Stimulated activated naive B cell treated with anti-CD40 and anti-IgM and Interleukin-4, amounts not matched to agents 10 μg/mL and 1 μg/mL and 100 μg/mL, for 72 hours (primary cell): Measurements from ENCODE around the gene RILPL2.
A peak's percentile ranks its signal among the peaks of the same experiment; 100 is the strongest.
"Not testable (repeated sequence)": the region's sequence is repeated elsewhere in the genome, so short reads cannot be mapped to it uniquely, and the experiment has no call there.

Source experiments
- ATAC-seq, 2 donors: fragments of 150-1000 bp; cut with Tn5 transposase; replicated peaks; 2 replicates each; pipeline ENCODE4 v1.10.0; 2021; ENCODE audit warnings: moderate library complexity in 1 of 2
- DNase-seq: peaks from one replicate; pipeline ENCODE4 v3.0.0; 2021
- H3K27ac Mint-ChIP-seq: one replicate; pipeline ENCODE4 v1.8.0; 2022; ENCODE audit warnings: mild to moderate bottlenecking, mixed read lengths
- H3K27me3 Mint-ChIP-seq, 2 donors: one replicate each; pipeline ENCODE4 v1.8.0; 2022; ENCODE audit warnings: mixed read lengths in 2 of 2
- H3K36me3 Mint-ChIP-seq, 2 donors: one replicate each; pipeline ENCODE4 v1.8.0; 2022; ENCODE audit warnings: mixed read lengths in 2 of 2, mild to moderate bottlenecking in 1 of 2
- H3K4me1 Mint-ChIP-seq, 2 donors: one replicate each; pipeline ENCODE4 v1.8.0; 2022; ENCODE audit warnings: mixed read lengths in 2 of 2, mild to moderate bottlenecking in 1 of 2
- H3K4me3 Mint-ChIP-seq, 2 donors: one replicate each; pipeline ENCODE4 v1.8.0; 2022; ENCODE audit warnings: mild to moderate bottlenecking in 2 of 2, mixed read lengths in 2 of 2, moderate library complexity in 1 of 2
- H3K9me3 Mint-ChIP-seq, 2 donors: one replicate each; pipeline ENCODE4 v1.8.0; 2022; ENCODE audit warnings: mixed read lengths in 2 of 2, mild to moderate bottlenecking in 1 of 2

RILPL2 gene

DNA sequence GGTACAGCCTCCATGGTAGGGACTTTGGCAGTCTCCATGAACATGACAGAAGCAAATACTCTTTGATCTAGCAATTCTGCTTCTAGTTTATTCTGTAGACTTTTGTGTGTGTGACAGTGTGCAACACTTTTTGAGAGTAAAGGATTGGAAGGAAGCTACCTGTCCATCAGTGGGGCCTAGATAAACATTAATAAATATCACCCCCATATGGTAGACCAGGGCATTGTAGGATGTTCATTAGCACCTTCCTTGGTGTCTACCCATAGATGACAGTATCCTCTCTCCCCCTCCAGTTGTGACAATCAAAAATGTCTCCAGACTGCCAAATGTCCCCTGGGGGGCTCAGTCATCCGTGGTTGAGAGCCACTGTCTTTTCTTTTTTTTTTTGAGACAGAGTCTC is 32.3 kb upstream of the RILPL2 start:
- DNase-seq (peak; percentile 23), ATAC-seq (peak; percentile 91 to 96)
- peak overlapping the region in 1 of 2 donors; percentile 16 for H3K4me3 Mint-ChIP-seq
- no peaks in the 10 kb centered on the region for H3K9me3 Mint-ChIP-seq
- peaks cover 22 to 33% of the 10 kb centered on the region in 2 donors for H3K36me3 Mint-ChIP-seq
- H3K4me1 Mint-ChIP-seq = peaks cover 12 to 13% of the 10 kb centered on the region in 2 donors
- H3K27ac Mint-ChIP-seq = no peak overlapping the region
- H3K27me3 Mint-ChIP-seq = no peaks in the 10 kb centered on the region

DNA sequence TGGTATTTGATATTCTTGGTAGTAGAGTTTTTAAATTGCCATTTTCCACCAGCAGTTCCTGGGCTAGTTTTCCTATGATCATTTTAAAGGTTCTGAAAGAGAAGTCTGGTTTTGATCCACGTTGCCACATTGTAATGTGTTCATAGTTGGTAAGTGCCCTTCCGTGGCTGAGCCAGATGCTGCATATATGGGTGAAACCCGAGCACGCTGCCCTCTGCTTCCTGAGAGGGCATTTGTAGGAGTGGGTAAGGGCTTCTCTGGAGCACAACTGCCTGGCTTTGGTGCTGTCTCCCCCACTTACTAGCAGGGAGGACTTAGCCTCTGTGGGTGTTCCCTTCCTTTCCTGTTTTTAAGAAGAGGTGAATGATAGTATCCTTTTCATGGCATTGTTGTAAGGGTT is 28.6 kb upstream of the RILPL2 start:
- Mint-ChIP-seq H3K9me3 (no peaks in the 10 kb centered on the region), H3K27ac (no peak overlapping the region), H3K27me3 (no peaks in the 10 kb centered on the region), H3K36me3 (peaks cover 29 to 35% of the 10 kb centered on the region in 2 donors), H3K4me3 (no peak overlapping the region), H3K4me1 (peaks cover 19 to 25% of the 10 kb centered on the region in 2 donors)
- no peak for DNase-seq
- ATAC-seq = no peak

DNA sequence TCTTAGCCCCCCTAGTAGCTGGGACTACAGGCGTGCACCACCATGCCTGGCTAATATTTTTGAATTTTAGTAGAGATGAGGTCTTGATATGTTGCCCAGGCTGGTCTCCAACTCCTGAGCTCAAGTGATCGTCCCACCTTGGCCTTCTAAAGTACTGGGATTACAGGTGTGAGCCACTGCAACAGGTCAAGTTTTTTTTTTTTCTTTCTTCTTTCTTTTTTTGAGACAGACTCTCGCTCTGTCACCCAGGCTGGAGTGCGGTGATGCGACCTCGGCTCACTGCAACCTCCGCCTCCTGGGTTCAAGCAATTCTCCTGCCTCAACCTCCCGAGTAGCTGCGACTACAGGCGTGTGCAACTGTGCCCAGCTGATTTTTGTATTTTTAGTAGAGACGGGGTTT is 26.7 kb upstream of the RILPL2 start:
- not testable (repeated sequence) for H3K4me3 Mint-ChIP-seq, H3K27me3 Mint-ChIP-seq, H3K27ac Mint-ChIP-seq, ATAC-seq, H3K9me3 Mint-ChIP-seq, DNase-seq
- Mint-ChIP-seq H3K4me1 (peaks cover 22 to 23% of the 10 kb centered on the region in 2 donors), H3K36me3 (peaks cover 29 to 43% of the 10 kb centered on the region in 2 donors)

DNA sequence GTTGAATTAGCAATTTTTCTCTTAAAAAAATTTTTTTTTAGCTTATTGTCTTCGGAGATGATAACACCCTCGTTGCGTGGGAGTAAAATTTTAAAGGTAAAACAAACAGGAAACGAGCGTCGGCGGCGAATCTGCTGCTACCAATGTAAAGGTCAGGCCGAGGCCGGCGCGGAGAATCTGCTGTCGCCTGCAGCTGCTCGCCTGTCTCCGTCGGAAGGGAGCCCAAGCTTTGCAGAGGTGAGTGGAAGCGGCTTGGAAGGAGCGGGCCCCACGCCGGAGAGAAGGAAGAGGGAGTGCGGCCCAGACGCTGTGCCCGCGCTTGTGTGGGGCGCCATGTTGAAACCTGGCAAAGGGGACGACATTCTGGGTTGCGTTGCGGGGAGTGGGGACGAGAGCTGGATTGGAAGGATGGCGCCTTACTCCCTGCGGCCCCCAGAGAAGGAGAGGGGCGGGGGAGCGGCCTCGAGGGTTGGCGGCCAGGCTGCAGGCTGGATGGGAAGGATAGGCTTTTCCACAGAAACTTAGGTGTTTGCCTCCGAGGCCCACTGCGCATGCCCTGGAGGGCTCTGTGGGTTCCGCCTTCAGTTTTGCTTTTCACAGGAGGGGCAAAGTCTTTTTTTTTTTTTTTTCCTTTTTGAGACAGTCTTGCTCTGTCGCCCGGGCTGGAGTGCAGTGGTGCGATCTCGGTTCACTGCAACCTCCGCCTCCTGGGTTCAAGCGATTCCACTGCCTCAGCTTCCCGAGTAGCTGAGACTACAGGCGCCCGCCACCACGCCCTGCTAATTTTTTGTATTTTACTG is 21.7 kb upstream of the RILPL2 start, which contains the start of gene SNRNP35:
Gene SNRNP35, plus strand, starts transcription at position 160 of the 800 bp plus-strand sequence. CDS start 7,402 bp downstream, outside the sequence.
- H3K4me3 Mint-ChIP-seq = peak within 1 kb of the TSS; percentile 91 to 98
- peaks cover 14 to 24% of the 10 kb centered on the region in 2 donors for H3K36me3 Mint-ChIP-seq
- ATAC-seq = peak; percentile 80 to 84
- DNase-seq = peak; percentile 74
- H3K4me1 Mint-ChIP-seq = peaks cover 13 to 23% of the 10 kb centered on the region in 2 donors
- H3K9me3 Mint-ChIP-seq = no peaks in the 10 kb centered on the region
- peak within 1 kb of the TSS; percentile 100 for H3K27ac Mint-ChIP-seq
- no peaks in the 10 kb centered on the region for H3K27me3 Mint-ChIP-seq

DNA sequence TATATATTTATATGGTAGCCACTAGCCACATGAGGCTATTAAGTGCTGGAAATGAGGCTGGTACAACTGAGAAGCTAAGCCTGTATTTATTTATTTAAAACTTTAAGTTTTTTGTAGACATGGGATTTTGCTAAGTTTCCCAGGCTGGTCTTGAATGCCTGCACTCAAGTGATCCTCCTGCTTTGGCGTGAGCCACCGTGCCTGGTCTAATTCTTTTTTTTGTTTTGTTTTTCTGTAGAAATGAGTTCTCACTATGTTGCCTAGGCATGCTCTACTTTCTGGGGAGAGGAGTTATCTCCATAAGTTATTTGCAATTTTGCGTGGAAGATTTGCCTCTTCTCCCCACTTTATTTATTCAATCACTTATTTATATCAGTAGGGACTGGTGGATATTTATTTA is 16.7 kb upstream of the RILPL2 start:
- no peak for ATAC-seq
- peaks cover 0 to 3% of the 10 kb centered on the region in 2 donors for H3K36me3 Mint-ChIP-seq

DNA sequence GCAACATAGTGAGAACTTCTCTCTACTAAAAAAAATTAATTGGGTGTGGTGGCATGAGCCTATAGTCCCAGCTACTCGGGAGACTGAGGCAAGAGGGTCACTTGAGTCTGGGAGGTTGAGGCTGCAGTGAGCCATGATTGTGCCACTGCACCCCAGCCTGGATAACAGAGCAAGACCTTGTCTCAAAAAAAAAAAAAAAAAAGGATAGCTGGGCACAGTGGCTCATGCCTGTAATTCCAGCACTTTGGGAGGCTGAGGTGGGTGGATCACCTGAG is 15.7 kb upstream of the RILPL2 start:
- H3K36me3 Mint-ChIP-seq, H3K27ac Mint-ChIP-seq, ATAC-seq, DNase-seq, H3K4me3 Mint-ChIP-seq, H3K27me3 Mint-ChIP-seq, H3K9me3 Mint-ChIP-seq: not testable (repeated sequence)
- H3K4me1 Mint-ChIP-seq = peaks cover 5 to 17% of the 10 kb centered on the region in 2 donors

More for the DNA sequence above, 16.7 kb upstream of the RILPL2 start:
- peaks cover 5 to 13% of the 10 kb centered on the region in 2 donors for H3K4me1 Mint-ChIP-seq
- no peaks in the 10 kb centered on the region for H3K27me3 Mint-ChIP-seq
- no peak for DNase-seq
- no peak overlapping the region for H3K4me3 Mint-ChIP-seq
- no peak overlapping the region for H3K27ac Mint-ChIP-seq
- H3K9me3 Mint-ChIP-seq = peaks cover 0 to 2% of the 10 kb centered on the region in 2 donors

DNA sequence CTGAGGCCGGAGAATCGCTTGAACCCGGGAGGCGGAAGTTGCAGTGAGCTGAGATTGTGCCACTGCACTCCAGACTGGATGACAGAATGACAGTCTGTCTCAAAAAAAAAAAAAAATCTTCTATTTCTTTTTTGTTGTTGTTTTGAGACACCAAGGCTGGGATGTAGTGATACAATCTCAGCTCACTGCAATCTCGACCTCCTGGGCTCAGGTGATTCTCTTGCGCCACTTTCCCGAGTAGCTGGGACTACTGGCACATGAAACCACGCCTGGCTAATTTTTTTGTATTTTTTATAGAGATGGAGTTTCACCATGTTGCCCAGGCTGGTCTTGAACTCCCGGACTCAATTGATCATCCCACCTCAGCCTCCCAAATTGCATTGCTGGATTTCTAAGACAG is 14.2 kb upstream of the RILPL2 start:
- DNase-seq (no peak), ATAC-seq (no peak)
- no peaks in the 10 kb centered on the region for H3K36me3 Mint-ChIP-seq
- peaks cover 0 to 2% of the 10 kb centered on the region in 2 donors for H3K9me3 Mint-ChIP-seq
- H3K4me1 Mint-ChIP-seq = peaks cover 10 to 24% of the 10 kb centered on the region in 2 donors
- no peak overlapping the region for H3K4me3 Mint-ChIP-seq
- H3K27ac Mint-ChIP-seq = no peak overlapping the region
- no peaks in the 10 kb centered on the region for H3K27me3 Mint-ChIP-seq

DNA sequence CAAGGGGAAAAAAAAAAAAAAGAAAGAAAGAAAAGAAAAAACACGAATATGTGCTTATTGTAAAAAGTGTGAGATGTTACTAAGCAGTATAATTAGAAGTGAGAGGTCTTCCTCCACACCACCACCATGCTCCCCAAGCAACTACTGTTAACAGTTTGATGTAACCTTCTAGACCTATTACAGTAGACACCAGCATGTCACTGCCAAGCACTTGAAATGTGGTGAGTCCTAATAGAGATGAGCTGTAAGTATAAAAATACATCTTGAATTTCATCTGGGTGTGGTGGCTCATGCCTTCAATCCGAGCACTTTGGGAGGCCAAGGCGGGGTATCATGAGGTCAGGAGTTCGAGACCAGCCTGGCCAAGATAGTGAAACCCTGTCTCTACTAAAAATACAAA is 13.4 kb upstream of the RILPL2 start:
- Mint-ChIP-seq H3K27ac (peak overlapping the region; percentile 28), H3K9me3 (peaks cover 0 to 2% of the 10 kb centered on the region in 2 donors), H3K36me3 (no peaks in the 10 kb centered on the region), H3K27me3 (no peaks in the 10 kb centered on the region), H3K4me3 (peak overlapping the region in 1 of 2 donors; percentile 25), H3K4me1 (peaks cover 14 to 29% of the 10 kb centered on the region in 2 donors)
- no peak for DNase-seq
- ATAC-seq = no peak

DNA sequence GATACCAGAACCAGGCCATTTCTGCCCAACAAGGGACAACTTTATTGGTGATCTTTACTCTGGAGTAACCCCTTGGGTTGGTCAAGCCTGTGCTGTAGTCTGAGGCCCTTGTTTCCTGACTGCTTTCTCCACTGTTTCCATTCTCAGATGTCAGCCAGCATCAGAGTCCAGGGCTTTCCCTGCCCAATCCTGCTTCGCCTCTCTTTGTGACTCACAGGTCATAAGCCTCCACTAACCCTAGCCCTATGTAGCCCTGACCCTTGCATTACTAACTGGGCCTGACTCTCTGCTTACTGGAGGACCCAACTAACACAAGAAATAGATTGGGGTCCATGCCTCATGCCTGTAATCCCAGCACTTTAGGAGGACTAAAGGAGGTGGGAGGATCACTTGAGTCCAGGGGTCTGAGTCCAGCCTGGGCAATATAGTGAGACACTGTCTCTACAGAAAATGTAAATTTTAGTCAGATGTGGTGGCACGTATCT is 12.8 kb upstream of the RILPL2 start:
- peak overlapping the region; percentile 27 for H3K27ac Mint-ChIP-seq
- H3K27me3 Mint-ChIP-seq = no peaks in the 10 kb centered on the region
- H3K9me3 Mint-ChIP-seq = peaks cover 0 to 2% of the 10 kb centered on the region in 2 donors
- peak overlapping the region in 1 of 2 donors; percentile 25 for H3K4me3 Mint-ChIP-seq
- H3K36me3 Mint-ChIP-seq = no peaks in the 10 kb centered on the region
- peaks cover 14 to 29% of the 10 kb centered on the region in 2 donors for H3K4me1 Mint-ChIP-seq
- DNase-seq = no peak
- no peak for ATAC-seq

DNA sequence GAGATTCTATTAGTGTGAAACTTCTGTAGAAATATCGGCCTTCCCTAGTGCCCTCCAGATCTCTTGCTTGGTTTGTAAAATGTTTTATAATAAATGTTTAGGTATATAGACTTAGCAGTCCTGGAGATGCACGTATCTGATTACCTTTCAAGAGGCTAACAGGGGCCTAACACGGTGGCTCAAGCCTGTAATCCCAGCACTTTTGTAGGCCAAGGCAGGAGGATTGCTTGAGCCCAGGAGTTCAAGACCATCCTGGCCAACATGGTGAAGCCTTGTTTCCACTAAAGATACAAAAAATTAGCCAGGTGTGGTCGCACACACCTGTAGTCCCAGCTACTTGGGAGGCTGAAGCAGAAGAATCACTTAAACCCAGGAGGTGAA is 9.8 kb upstream of the RILPL2 start:
- Mint-ChIP-seq H3K36me3 (peaks cover 0 to 5% of the 10 kb centered on the region in 2 donors), H3K9me3 (peaks cover 0 to 2% of the 10 kb centered on the region in 2 donors), H3K27ac (peak overlapping the region; percentile 93), H3K4me3 (peak overlapping the region in 1 of 2 donors; percentile 50), H3K4me1 (peaks cover 28 to 43% of the 10 kb centered on the region in 2 donors), H3K27me3 (no peaks in the 10 kb centered on the region)
- ATAC-seq = peak in 1 of 2 donors; percentile 20
- no peak for DNase-seq

DNA sequence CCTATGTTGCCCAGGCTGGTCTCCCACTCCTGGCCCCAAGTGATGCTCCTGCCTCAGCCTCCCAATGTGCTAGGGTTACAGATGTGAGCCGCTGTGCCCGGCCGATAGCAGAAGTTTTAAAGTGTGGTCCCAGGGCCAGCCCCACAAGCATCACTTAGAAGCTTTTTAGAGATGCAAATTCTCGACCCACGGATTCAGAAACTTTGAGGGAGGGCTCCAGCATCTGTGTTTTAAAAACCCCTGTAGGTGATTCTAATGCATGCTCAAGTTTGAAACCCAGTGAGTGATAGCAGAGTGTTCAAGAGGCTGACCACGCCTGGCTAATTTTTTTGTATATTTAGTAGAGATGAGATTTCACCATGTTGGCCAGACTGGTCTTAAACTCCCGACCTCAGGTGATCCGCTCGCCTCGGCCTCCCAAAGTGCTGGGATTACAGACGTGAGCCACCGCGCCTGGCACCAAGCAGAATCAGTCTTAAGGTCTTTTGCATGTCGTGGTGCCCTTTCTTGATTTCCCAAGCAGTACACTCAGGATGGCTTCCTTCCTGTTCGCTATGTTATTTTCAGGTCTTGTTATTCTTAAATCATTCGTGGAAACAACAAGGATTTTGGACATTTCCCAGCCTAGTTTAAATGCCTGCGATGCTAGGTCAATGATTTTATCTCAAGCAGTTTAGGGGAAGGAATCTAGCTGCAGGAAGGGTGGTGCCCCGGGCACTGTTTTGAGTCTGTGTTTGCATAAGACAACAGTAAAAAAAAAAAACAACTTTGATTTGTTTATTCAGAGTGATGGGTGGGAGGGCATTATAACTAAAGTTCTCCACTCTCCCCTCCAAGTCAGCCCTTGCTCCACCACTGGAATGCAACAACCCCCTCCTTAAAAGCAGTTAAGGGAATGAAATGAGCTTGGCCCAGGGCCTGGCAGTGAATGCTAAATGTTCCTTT is 9.2 kb upstream of the RILPL2 start:
- Mint-ChIP-seq H3K4me1 (peaks cover 28 to 43% of the 10 kb centered on the region in 2 donors), H3K27ac (peak overlapping the region; percentile 93)
- DNase-seq = no peak

DNA sequence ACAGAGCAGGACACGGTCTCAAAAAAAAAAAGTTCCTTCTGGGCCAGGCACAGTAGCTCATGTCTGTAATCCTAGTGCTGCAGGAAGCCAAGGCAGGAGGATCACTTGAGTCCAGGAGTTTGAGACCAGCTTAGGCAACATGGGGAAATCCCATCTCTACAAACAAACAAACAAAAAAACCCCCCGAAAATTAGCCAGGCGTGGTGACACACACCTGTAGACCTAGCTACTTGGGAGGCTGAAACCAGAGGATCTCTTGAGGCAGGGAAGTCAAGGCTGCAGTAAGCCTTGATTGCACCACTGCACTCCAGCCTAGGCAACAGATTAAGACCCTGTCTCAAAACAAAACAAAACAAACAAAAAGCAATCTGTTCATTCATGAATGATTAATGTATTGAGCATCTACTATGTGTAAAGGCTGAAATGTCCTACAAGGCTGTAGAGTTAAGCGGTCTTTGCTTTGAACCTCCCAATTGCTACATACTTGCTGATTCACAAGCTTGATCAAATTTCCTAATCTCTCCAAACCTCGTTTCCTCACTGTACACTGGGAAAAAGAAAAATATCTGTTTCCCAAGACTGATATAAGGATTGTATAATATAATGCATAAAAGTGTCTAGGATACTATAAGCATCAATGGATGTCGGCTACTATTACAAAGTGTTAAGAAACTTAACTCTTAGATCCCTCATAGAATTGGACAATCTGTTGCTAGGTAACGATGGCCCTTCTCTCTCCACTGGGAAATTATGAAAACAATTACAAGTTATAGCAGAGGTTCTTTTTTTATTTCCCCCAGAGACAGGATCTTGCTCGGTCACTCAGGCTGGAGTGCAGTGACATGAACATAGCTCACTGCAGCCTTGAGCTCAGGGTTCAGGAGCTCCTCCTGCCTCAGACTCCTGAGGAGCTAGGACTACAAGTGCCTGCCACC is 7.9 kb upstream of the RILPL2 start:
- peaks cover 0 to 5% of the 10 kb centered on the region in 2 donors for H3K36me3 Mint-ChIP-seq
- H3K27ac Mint-ChIP-seq = no peak overlapping the region
- no peak for DNase-seq
- peaks cover 0 to 2% of the 10 kb centered on the region in 2 donors for H3K9me3 Mint-ChIP-seq
- H3K4me3 Mint-ChIP-seq = no peak overlapping the region
- no peaks in the 10 kb centered on the region for H3K27me3 Mint-ChIP-seq
- H3K4me1 Mint-ChIP-seq = peaks cover 28 to 38% of the 10 kb centered on the region in 2 donors
- ATAC-seq = no peak

More for the DNA sequence above, 9.2 kb upstream of the RILPL2 start:
- peak; percentile 57 to 60 for ATAC-seq
- Mint-ChIP-seq H3K4me3 (peak overlapping the region; percentile 3 to 50), H3K27me3 (no peaks in the 10 kb centered on the region), H3K9me3 (peaks cover 0 to 2% of the 10 kb centered on the region in 2 donors), H3K36me3 (peaks cover 0 to 5% of the 10 kb centered on the region in 2 donors)

DNA sequence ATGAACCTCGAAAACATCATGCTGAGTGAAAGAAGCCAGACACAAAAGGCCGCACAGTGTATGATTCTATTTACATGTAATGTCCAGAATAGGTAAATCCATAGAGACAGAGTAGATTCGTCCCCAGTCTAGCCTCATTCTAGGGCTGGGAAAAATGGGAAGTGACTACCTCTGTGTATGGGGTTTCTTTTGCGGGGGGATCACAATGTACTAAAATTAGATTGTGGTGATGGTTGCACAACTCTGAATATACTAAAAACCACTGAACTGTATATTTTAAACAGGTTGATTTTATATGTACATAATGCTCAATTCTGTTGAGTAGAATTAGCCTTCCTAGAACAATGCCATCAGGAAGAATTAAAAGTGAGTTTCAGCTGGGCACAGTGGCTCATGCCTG is 6.3 kb upstream of the RILPL2 start:
- Mint-ChIP-seq H3K4me3 (no peak overlapping the region), H3K9me3 (no peaks in the 10 kb centered on the region), H3K4me1 (peaks cover 22 to 26% of the 10 kb centered on the region in 2 donors), H3K27me3 (no peaks in the 10 kb centered on the region), H3K27ac (peak overlapping the region; percentile 25), H3K36me3 (peaks cover 0 to 5% of the 10 kb centered on the region in 2 donors)
- ATAC-seq (no peak), DNase-seq (no peak)
